ENCODE data around the gene DIPK1A. TPM values are rescaled to one million over a fixed set of nuclear protein-coding genes. Genes with fewer than 3 reads are reported as not detected.

DIPK1A gene
- total RNA-seq, 4 donors from 2014 or later: 3.8 to 7.6 (median 6.7) TPM

- TF ChIP-seq, protein P1, sequence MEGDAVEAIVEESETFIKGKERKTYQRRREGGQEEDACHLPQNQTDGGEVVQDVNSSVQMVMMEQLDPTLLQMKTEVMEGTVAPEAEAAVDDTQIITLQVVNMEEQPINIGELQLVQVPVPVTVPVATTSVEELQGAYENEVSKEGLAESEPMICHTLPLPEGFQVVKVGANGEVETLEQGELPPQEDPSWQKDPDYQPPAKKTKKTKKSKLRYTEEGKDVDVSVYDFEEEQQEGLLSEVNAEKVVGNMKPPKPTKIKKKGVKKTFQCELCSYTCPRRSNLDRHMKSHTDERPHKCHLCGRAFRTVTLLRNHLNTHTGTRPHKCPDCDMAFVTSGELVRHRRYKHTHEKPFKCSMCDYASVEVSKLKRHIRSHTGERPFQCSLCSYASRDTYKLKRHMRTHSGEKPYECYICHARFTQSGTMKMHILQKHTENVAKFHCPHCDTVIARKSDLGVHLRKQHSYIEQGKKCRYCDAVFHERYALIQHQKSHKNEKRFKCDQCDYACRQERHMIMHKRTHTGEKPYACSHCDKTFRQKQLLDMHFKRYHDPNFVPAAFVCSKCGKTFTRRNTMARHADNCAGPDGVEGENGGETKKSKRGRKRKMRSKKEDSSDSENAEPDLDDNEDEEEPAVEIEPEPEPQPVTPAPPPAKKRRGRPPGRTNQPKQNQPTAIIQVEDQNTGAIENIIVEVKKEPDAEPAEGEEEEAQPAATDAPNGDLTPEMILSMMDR (IDR thresholded peaks at IDR 0.05): no peak
- TF ChIP-seq POLR2A (IDR thresholded peaks at IDR 0.05): no peak
Observed at GRCh38 chr1:92921031-92922023, 39.9 kb downstream of the DIPK1A start.

GRCh38 chr1:92916899-92917298, 44.4 kb downstream of the DIPK1A start:
- intact Hi-C loops (cut with DNase I; ENCODE audit: low total_unique reads): no loop called here
- DNase-seq (ENCODE audit: low spot score in 2 of 2): no peak
- TF ChIP-seq, protein P1 (IDR thresholded peaks at IDR 0.05): no peak
- TF ChIP-seq POLR2A (IDR thresholded peaks at IDR 0.05): no peak
- H3K4me3 ChIP-seq (ENCODE audit: low read depth, poor library complexity, severe bottlenecking): no peak overlapping the region

More at GRCh38 chr1:92921031-92922023, 39.9 kb downstream of the DIPK1A start:
- DNase-seq (ENCODE audit: low spot score in 2 of 2): no peak
- intact Hi-C loops (cut with DNase I; ENCODE audit: low total_unique reads): no loop called here
- WGBS, 2 donors: 78 to 83% methylated on average over 8 of the region's 8 CpGs
- H3K4me3 ChIP-seq (ENCODE audit: low read depth, poor library complexity, severe bottlenecking): no peak overlapping the region

DNA sequence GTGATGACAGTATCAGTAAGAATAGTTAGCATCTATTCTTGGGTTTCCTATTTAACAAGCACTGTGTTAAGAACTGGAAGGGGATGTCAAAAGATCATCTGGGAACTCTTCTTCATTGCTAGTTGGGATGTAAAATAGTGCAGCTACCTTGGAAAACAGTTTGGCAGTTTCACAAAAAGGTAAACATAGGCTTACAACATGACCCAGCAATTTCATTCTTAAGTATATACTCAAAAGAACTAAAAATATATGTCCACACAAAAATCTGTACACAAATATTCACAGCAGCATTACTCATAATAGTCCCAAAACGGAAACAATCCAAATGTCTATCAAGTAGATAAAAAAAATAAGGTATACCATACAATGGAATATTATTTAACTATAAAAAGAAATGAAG, 45.7 kb downstream of the DIPK1A start:
- 47 to 90% methylated on average over 1 of the region's 1 CpG for WGBS, 2 donors
- H3K4me3 ChIP-seq (ENCODE audit: low read depth, poor library complexity, severe bottlenecking): no peak overlapping the region
- no peak for TF ChIP-seq POLR2A (IDR thresholded peaks at IDR 0.05)
- TF ChIP-seq, protein P1 (IDR thresholded peaks at IDR 0.05): no peak
- intact Hi-C loops (cut with DNase I; ENCODE audit: low total_unique reads): no loop called here
- no peak for DNase-seq (ENCODE audit: low spot score in 2 of 2)

GRCh38 chr1:92913093-92913819, 48.0 kb downstream of the DIPK1A start:
- TF ChIP-seq, protein P1 (IDR thresholded peaks at IDR 0.05): no peak
- TF ChIP-seq POLR2A (IDR thresholded peaks at IDR 0.05): no peak
- intact Hi-C loops (cut with DNase I; ENCODE audit: low total_unique reads): no loop called here
- H3K4me3 ChIP-seq (ENCODE audit: low read depth, poor library complexity, severe bottlenecking): no peak overlapping the region
- DNase-seq (ENCODE audit: low spot score in 2 of 2): no peak
- WGBS, 2 donors: 72 to 73% methylated on average over 3 of the region's 3 CpGs

DNA sequence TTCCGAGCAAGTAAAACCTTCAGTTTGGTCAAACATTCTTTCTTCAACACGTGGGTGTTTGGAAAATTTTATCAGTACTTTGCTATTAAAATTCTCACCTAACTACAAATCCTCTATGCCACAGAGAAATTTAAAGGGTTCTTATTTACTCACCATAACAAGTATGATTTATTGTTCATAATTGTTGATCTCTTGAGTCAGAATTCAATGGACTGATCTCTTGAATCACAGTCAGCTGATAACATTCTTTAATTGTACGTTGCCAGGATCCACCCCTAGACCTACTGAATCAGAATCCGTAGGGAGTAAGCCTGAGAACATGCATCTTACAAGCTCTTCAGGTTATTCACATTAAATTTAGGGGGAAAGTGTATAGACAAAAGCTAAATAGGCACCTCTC, 51.2 kb downstream of the DIPK1A start:
- no peak overlapping the region for H3K4me3 ChIP-seq (ENCODE audit: low read depth, poor library complexity, severe bottlenecking)
- TF ChIP-seq, protein P1 (IDR thresholded peaks at IDR 0.05): no peak
- TF ChIP-seq POLR2A (IDR thresholded peaks at IDR 0.05): no peak
- no peak for DNase-seq (ENCODE audit: low spot score in 2 of 2)
- 56 to 65% methylated on average over 4 of the region's 4 CpGs for WGBS, 2 donors
- intact Hi-C loops (cut with DNase I; ENCODE audit: low total_unique reads): no loop called here
